Hematopoietic multipotent progenitor cell treated with erythropoietin and hydrocortisone succinate and interleukin-3 and kit ligand, for 4 days (in vitro differentiated cells): ENCODE measurements around the gene TSHZ2.
A peak's percentile ranks its signal among the peaks of the same experiment; 100 is the strongest.

Experiments used
- DNase-seq: peaks from one replicate; pipeline ENCODE4 v3.0.0-alpha.2; 2015

The TSHZ2 gene

GRCh38 chr20:53070224-53070623 is 98.1 kb downstream of the TSHZ2 start:
- DNase-seq: no peak

GRCh38 chr20:53070706-53071392 is 98.7 kb downstream of the TSHZ2 start:
- DNase-seq: no peak

GRCh38 chr20:53071833-53072232 is 99.7 kb downstream of the TSHZ2 start:
- DNase-seq: no peak

- DNase-seq: no peak
Observed at GRCh38 chr20:53072923-53073579, 100.9 kb downstream of the TSHZ2 start.

GRCh38 chr20:53073636-53074415 is 101.7 kb downstream of the TSHZ2 start:
- DNase-seq: no peak

- no peak for DNase-seq
Observed at GRCh38 chr20:53074811-53075314, 102.7 kb downstream of the TSHZ2 start.

- no peak for DNase-seq
Observed at GRCh38 chr20:53076668-53077067, 104.5 kb downstream of the TSHZ2 start.

- DNase-seq: no peak
Observed at GRCh38 chr20:53077373-53078205, 105.4 kb downstream of the TSHZ2 start.

- no peak for DNase-seq
Observed at GRCh38 chr20:53078761-53079160, 106.6 kb downstream of the TSHZ2 start.

GRCh38 chr20:53079261-53079691 is 107.1 kb downstream of the TSHZ2 start:
- DNase-seq: no peak

- no peak for DNase-seq
Observed at GRCh38 chr20:53079828-53080686, 107.9 kb downstream of the TSHZ2 start.

- no peak for DNase-seq
Observed at GRCh38 chr20:53080687-53080962, 108.5 kb downstream of the TSHZ2 start.

- no peak for DNase-seq
Observed at GRCh38 chr20:53080969-53081871, 109.1 kb downstream of the TSHZ2 start.

- DNase-seq: no peak
Observed at GRCh38 chr20:53081916-53082863, 110.0 kb downstream of the TSHZ2 start.

- no peak for DNase-seq
Observed at GRCh38 chr20:53083411-53083810, 111.3 kb downstream of the TSHZ2 start.

GRCh38 chr20:53084408-53084997 is 112.3 kb downstream of the TSHZ2 start:
- DNase-seq: no peak

- peak; percentile 25 for DNase-seq
Observed at GRCh38 chr20:53085720-53086119, 113.6 kb downstream of the TSHZ2 start.

- DNase-seq: no peak
Observed at GRCh38 chr20:53087037-53087777, 115.0 kb downstream of the TSHZ2 start.
